DOHH2 (cell line): ENCODE results near the gene TMEM140.

Experiments
- H3F3A ChIP-seq: fragments of 200-600 bp; sonication (generic), shearing (Covaris generic); 2 replicates; pipeline ENCODE4 v1.6.0; 2016; ENCODE audit warnings: antibody characterized with exemption, mild to moderate bottlenecking; ENCODE audit not compliant: control insufficient read depth, insufficient read depth
- H3K27ac ChIP-seq: fragments of 200-600 bp; sonication (generic); 2 replicates; pipeline ENCODE4 v1.5.1; 2014; ENCODE audit warnings: low read depth, mild to moderate bottlenecking, low read length, moderate library complexity
- H3K27me3 ChIP-seq: fragments of 200-600 bp; sonication (generic); 2 replicates; pipeline ENCODE4 v1.6.1; 2014; ENCODE audit warnings: mild to moderate bottlenecking, low read length, mixed read lengths; ENCODE audit not compliant: control insufficient read depth
- H3K36me3 ChIP-seq: fragments of 200-600 bp; sonication (generic); 2 replicates; pipeline ENCODE4 v1.6.1; 2014; ENCODE audit warnings: mild to moderate bottlenecking, low read length, moderate library complexity, mixed read lengths; ENCODE audit not compliant: control insufficient read depth
- H3K4me1 ChIP-seq: fragments of 200-600 bp; sonication (generic); 2 replicates; pipeline ENCODE4 v1.6.1; 2014; ENCODE audit warnings: mild to moderate bottlenecking, low read length, mixed read lengths; ENCODE audit not compliant: control insufficient read depth
- H3K4me2 ChIP-seq: fragments of 200-600 bp; sonication (generic); 2 replicates; pipeline ENCODE4 v1.6.0; 2014; ENCODE audit warnings: mild to moderate bottlenecking, low read length, moderate library complexity
- H3K4me3 ChIP-seq: fragments of 200-600 bp; sonication (generic); 2 replicates; pipeline ENCODE4 v1.5.1; 2014; ENCODE audit warnings: mild to moderate bottlenecking, low read length, mixed read lengths
- H3K79me2 ChIP-seq: fragments of 200-600 bp; sonication (generic); 2 replicates; pipeline ENCODE4 v1.6.1; 2014; ENCODE audit warnings: mild to moderate bottlenecking, low read length, mixed read lengths; ENCODE audit not compliant: control insufficient read depth
- H3K9me2 ChIP-seq: fragments of 200-600 bp; sonication (generic); replicated peaks from 2 replicates; pipeline ENCODE4 v1.6.1; 2014; ENCODE audit warnings: mild to moderate bottlenecking, low read length, mixed read lengths; ENCODE audit not compliant: control insufficient read depth
- H3K9me3 ChIP-seq: fragments of 200-600 bp; sonication (generic); 2 replicates; pipeline ENCODE4 v1.6.1; 2014; ENCODE audit warnings: antibody characterized with exemption, low read length, mixed read lengths; ENCODE audit not compliant: control insufficient read depth, insufficient read depth
- H4K20me1 ChIP-seq: fragments of 200-600 bp; sonication (generic); 2 replicates; pipeline ENCODE4 v1.6.0; 2014; ENCODE audit warnings: low read depth, mild to moderate bottlenecking, antibody characterized with exemption, low read length, moderate library complexity; ENCODE audit not compliant: control insufficient read depth, insufficient read depth
- CTCF ChIP-seq: fragments of 200-600 bp; sonication (generic); IDR thresholded peaks from one replicate; pipeline ENCODE4 v1.5.1; 2014; ENCODE audit warnings: antibody characterized with exemption, mild to moderate bottlenecking, low read depth, low read length; ENCODE audit not compliant: poor library complexity, severe bottlenecking
- EZH2phosphoT487 ChIP-seq: fragments of 200-600 bp; sonication (generic); IDR thresholded peaks from 2 replicates; pipeline ENCODE4 v1.6.1; 2017; ENCODE audit warnings: borderline replicate concordance, mild to moderate bottlenecking, antibody characterized with exemption, low read length, moderate library complexity, mixed read lengths

Gene TMEM140

GRCh38 chr7:135128931-135129330, 18.9 kb upstream of the TMEM140 start:
- peaks cover 3% of the 10 kb centered on the region for H3K27me3 ChIP-seq
- peaks cover 6% of the 10 kb centered on the region; the same call in 1 of the 2 replicates for H3K9me3 ChIP-seq
- no peaks in the 10 kb centered on the region for H3K9me2 ChIP-seq
- no peaks in the 10 kb centered on the region for H4K20me1 ChIP-seq
- no peak overlapping the region for H3K27ac ChIP-seq
- no peak for TF ChIP-seq CTCF
- TF ChIP-seq EZH2phosphoT487 = no peak
- H3K4me3 ChIP-seq = no peak overlapping the region
- no peaks in the 10 kb centered on the region for H3K4me1 ChIP-seq
- no peak overlapping the region for H3K4me2 ChIP-seq
- H3K79me2 ChIP-seq = no peaks in the 10 kb centered on the region
- H3F3A ChIP-seq = no peaks in the 10 kb centered on the region
- H3K36me3 ChIP-seq = no peaks in the 10 kb centered on the region

GRCh38 chr7:135129579-135129978, 18.3 kb upstream of the TMEM140 start:
- Histone ChIP-seq H3K4me1 (no peaks in the 10 kb centered on the region), H3K27me3 (peaks cover 2% of the 10 kb centered on the region), H3K36me3 (no peaks in the 10 kb centered on the region), H3K4me3 (no peak overlapping the region), H3K9me2 (no peaks in the 10 kb centered on the region), H3K79me2 (no peaks in the 10 kb centered on the region), H3K4me2 (no peak overlapping the region), H4K20me1 (no peaks in the 10 kb centered on the region), H3F3A (no peaks in the 10 kb centered on the region), H3K9me3 (0 out of 2 replicates have a peak, but pooled peaks cover 6% of the 10 kb centered on the region), H3K27ac (no peak overlapping the region)
- peak; percentile 15 for TF ChIP-seq CTCF
- no peak for TF ChIP-seq EZH2phosphoT487

GRCh38 chr7:135143885-135144668, 3.8 kb upstream of the TMEM140 start:
- Histone ChIP-seq H3K36me3 (no peaks in the 10 kb centered on the region), H4K20me1 (no peaks in the 10 kb centered on the region), H3K9me2 (no peaks in the 10 kb centered on the region), H3K79me2 (no peaks in the 10 kb centered on the region), H3K4me3 (no peak overlapping the region), H3K27ac (no peak overlapping the region), H3K27me3 (no peaks in the 10 kb centered on the region), H3K4me1 (peaks cover 20% of the 10 kb centered on the region), H3F3A (no peaks in the 10 kb centered on the region), H3K9me3 (no peaks in the 10 kb centered on the region), H3K4me2 (no peak overlapping the region)
- TF ChIP-seq EZH2phosphoT487 = no peak
- no peak for TF ChIP-seq CTCF
